Suppressor macrophage treated with lipopolysaccharide for 1 hour (primary cell): ENCODE results near the gene CBL.
A peak's percentile ranks its signal among the peaks of the same experiment; 100 is the strongest.

ENCODE experiments used
- DNase-seq, 3 donors: peaks; one replicate each; pipeline ENCODE4 v3.0.0-alpha.2; 2020 to 2022

CBL gene

GRCh38 chr11:119273721-119274120, 67.6 kb downstream of the CBL start:
- DNase-seq: no peak

DNA sequence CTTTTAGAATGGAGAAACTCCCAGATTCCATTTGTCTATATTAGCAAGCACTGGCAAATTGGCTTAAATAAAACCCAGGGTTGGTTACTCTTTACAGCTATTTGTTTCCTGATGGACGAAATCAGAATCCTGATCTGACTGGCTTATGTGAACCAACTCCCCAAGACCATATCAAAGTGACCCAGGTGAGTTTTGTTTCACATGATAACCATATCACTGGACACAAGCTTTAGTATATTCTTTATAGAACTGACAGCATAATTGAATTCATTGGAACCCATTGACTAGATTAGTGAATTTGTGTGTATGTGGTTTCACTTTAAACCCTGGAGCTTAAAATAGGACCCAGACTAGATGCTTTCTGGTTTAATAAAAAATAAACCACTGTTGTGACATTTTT, 71.5 kb downstream of the CBL start:
- DNase-seq: no peak

DNA sequence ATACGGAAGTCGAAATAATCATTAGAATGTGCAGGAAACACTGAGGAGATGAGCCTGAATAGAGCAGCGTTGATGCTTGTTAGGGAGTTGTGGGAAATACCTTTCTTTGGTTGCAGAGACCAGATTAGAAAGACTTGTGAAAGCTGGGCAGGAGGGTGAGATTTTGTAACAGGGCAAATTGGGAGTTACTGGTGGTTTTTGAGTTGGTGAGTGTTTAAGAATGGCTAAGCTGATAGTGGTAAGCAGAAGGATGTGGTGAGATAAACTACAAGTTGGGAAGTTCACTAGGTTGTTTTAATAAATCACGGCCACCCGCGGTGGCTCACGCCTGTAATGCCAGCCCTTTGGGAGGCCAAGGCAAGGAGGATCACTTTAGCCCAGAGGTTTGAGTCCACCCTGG, 76.4 kb downstream of the CBL start:
- no peak for DNase-seq

DNA sequence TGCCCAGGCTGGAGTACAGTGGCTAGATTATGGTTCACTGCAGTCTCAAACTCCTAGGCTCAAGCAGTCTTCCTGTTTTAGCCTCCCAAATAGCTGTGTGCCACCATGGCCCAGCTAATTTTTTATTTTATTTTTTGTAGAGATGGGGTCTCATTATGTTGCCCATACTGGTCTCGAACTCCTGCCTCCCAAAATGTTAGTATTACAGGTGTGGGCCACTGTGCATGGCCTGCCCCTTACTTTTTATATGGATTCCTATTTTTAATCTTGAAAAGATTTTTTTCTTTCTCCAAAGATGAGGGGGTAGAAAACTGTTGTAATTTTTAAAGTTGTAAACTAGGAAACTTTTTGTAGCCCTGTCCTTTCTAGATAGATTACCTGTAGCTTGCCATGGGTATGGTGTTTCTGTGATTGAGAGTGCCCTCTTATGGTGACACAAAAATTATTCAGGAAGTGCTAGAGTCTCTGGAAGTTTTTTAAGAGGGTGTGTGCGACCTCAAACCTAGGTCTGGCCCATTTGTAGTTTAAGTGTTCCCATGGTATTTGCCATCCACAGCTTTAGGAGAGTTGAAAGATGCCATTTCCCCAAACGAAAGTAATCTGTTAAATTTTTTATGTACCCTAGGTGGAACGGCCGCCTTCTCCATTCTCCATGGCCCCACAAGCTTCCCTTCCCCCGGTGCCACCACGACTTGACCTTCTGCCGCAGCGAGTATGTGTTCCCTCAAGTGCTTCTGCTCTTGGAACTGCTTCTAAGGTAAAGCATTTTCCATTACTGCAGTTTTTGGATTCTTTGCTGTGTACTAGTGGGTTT, 78.4 kb downstream of the CBL start:
- peak; percentile 21 to 46 (median 39) for DNase-seq

- DNase-seq: no peak
These were observed 79.3 kb downstream of the CBL start for GRCh38 chr11:119285431-119285830.

DNA sequence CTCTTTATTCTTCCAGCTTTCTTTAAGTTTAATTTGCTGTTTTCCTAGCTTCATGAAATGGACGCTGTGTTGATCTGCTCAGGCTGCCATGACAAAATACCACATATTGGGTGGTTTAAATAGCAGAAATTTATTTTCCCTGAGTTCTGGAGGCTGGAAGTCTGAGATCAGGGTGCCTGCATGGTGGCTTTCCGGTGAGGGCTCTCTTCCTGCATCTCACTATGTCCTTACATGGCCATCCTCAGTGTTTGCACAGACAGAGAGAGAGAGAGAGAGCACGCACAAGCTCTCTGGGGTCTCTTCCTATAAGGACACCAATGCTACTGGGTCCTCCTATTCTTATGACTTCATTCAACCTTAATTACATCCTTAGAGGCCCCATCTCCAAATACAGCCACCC, 82.1 kb downstream of the CBL start:
- no peak for DNase-seq

DNA sequence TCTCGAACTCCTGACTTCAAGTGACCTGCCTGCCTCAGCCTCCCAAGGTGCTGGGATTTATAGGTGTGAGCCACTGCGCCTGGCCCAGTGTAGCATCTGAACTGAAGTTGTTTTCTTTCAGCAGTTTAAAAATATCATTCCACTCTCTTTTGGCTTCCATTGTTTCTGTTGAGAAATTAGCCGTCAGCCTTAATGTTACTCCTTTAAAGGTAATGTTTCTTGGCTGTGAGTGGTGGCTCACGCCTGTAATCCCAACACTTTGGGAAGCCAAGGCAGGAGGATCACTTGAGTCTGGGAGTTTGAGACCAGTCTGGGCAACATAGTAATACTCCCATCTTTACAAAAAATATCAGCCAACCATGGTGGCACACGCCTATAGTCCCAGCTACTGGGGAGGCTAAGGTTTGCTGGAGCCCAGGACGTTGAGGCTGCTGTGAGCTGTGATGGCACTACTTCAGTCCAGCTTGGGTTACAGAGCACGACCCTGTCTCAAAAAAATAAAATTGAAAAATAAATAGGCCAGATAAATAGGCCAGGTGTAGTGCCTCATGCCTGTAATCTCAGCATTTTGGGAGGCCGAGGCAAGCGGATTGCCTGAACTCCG, 84.9 kb downstream of the CBL start:
- no peak for DNase-seq

GRCh38 chr11:119293461-119293860, 87.3 kb downstream of the CBL start:
- DNase-seq: no peak

- no peak for DNase-seq
These were observed 89.0 kb downstream of the CBL start for GRCh38 chr11:119295178-119295577.

- DNase-seq: no peak
These were observed 91.8 kb downstream of the CBL start for GRCh38 chr11:119297938-119298337.

DNA sequence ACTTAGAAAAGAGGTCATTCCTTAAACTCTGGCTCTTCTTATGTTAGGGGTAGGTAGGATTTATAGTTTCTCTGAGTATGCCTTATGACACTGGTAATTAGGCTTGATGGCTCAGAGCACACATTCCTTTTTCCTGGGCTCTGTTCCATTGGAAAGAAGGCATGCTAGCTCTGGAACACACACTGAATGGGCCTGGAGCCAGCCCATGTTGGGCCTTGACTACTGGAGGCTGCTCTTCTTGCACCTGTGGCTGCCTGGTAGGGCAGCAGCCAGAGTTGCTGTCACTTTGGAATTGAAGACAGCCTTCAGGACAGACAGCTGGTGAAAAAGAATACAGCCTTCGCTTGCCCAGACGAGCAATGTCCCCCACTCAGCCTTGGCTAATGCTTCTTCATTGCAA, 92.6 kb downstream of the CBL start:
- no peak for DNase-seq

DNA sequence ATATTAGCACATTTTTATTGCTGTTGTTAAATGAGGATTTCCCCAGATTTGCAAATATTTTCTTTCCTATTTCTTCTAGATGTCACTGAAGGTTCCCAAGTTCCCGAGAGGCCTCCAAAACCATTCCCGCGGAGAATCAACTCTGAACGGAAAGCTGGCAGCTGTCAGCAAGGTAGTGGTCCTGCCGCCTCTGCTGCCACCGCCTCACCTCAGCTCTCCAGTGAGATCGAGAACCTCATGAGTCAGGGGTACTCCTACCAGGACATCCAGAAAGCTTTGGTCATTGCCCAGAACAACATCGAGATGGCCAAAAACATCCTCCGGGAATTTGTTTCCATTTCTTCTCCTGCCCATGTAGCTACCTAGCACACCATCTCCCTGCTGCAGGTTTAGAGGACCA, 93.3 kb downstream of the CBL start:
- no peak for DNase-seq

DNA sequence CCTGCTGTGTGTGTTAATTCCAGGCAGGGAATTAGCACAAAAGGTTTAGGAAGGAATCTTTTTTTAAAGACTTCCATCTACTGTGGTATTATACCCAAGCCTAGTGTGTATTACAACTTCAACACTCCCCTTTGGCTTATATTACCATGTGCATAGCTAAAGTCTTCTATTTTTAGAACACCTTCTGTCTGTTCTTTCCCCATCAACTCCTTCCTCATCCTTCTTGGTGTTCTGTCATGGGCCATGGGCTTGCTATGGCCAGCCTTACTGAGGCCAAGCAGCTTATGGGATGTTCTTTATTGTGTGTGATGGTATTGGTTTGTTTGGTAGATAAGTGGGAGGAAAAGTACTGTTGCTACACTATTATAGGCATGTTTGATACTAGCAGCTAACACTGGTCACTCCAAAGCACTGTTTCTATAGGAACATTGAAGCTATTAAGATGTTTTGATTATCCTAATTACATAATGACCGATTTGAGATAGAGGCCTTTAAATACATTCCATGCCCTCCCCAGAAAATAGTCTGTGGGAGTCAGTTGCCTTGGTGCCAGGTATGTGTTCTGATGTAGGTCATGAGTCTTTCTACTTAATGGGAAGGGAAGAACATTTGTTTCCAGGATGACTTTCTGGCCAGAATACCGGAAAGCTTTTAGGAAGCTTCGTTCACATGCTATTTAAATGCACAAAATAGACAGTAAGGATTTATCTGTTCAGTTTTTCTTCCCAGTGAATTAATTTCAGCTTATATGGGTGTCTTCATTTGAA, 94.2 kb downstream of the CBL start:
- no peak for DNase-seq

GRCh38 chr11:119303227-119303718, 97.1 kb downstream of the CBL start:
- DNase-seq: no peak

DNA sequence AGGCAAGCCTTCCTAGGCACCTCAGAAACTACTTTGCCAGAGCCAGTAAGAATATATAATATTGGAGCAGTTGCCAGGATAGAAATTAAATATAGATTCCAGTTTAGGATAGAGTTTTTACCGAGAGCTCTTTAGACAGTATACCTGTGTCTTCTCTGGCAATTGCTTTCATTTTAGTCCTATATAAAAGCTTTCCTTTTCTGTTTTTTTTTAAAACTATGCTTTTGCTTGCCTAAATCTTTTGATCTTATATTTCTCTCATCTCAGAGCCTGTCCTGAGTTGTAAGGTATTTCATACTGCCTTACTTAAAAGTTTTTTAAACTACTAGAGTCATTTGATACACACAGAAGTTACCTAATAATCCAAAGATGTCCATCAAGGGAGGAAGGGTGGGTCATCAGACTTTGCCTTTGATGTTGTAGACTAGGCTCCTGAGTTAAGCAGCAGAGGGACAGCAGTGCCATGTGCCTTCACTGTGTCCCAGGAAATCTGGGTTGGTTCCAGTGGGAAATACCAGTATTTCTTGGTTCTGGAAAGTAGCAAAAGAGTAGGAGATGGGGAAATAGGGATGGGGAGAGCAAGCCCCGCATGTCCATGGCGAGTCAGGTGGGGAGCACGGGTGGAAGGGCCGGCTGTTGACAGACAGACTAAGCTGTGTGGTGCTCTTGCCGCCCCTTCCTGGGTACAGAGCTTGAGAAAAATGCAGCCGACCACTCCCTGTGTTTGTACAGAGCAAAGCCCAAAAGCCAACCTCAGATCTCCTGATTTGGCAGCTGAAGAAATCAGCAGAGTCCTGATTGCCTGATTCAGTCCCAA, 99.6 kb downstream of the CBL start:
- peak in 1 of 3 donors; percentile 19 for DNase-seq

GRCh38 chr11:119306373-119306890, 100.3 kb downstream of the CBL start:
- no peak for DNase-seq

DNA sequence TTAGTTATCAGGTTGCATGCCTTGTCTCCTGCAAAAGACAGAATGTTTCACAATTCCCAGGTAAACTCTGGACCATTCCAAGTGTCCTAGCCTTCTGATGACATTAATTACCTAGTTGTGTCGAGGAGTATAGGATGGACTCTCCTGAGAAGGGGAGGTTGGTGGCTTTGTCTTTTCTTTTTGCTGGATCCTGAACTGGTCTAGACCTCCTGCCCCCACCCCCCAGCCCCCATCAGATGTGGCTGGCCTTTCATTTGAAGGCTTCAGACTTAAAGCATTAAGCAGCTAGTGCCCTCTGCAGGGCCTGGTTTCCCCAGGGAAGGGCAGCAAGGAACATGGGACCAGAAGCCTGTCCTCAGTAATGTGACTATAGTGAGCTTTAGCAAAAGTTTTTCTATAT, 101.1 kb downstream of the CBL start:
- no peak for DNase-seq

DNA sequence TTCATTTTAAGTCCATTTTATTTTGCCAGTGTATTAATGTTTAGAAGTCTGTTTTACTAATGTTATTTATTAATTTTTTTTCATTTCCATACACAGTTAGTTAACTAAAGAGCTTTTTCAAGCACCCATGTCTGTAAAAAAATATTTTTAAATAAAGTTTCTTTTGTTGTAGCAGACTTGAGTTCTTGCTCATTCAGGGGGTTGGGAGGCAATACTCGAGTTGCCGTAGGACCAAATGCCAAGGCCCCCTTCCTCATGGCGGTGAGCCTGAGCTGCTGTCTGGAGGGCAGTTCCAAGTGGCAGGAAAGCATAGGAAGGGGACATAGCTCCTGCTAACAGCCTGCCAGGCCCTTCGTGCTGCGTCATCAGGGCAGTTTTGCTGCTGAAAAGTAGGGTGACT, 101.8 kb downstream of the CBL start:
- DNase-seq: no peak

- DNase-seq: no peak
These were observed 103.3 kb downstream of the CBL start for GRCh38 chr11:119309411-119309810.

DNA sequence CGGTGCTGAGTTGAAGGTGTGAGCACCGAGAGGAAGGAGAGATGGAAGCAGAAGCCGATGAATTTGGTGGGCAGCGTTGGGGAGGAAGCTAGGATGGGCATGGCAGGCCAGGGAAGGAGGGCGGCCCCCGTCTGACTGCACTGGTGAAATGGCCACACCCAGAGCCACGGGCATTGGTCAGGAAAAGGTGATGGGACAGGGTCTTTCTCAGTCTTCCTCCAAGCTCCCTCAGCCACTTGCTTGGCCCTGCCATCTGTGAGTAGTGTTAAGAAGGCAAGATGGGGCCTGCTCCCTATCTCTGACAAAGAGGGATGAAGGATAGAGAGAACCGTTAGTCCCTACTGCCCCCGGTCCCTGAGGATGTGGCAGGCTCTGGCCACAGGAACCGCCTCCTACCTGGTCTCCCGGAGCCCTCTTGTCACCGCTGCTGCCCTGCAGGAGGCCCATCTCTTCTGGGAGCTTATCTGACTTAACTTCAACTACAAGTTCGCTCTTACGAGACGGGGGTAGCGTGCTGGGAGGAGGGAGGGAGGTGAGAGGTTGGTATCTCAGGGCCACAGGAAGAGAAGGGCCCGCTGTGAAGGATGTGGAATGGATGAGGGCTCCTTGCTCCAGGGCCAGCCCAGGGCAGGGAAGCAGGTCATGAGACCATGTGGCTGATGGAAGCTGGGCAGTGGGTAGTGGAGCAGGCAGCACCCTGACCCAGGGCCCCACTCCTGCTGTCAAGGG, 104.0 kb downstream of the CBL start:
- DNase-seq: no peak

DNA sequence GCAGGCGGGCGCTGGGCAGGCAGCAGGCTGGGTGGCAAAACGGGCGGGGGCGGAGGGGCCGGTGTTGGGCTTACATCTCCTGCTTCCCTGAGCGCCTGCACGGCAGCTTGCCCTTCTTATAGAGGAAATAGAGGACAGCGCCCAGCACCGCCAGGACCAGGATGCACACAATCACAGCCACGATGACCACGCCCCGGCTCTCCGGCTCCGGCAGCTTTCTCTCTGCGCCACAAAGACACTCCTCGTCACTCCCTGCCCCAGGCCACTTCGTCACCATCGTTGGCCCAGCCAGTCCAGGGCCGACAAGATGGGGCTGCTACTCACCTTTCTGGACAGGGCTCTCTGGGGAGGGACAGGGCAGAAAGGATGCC, 104.5 kb downstream of the CBL start:
- DNase-seq: no peak

GRCh38 chr11:119314726-119315125, 108.6 kb downstream of the CBL start:
- no peak for DNase-seq
